ENCODE data around the gene PARVB.

Gene PARVB

DNA sequence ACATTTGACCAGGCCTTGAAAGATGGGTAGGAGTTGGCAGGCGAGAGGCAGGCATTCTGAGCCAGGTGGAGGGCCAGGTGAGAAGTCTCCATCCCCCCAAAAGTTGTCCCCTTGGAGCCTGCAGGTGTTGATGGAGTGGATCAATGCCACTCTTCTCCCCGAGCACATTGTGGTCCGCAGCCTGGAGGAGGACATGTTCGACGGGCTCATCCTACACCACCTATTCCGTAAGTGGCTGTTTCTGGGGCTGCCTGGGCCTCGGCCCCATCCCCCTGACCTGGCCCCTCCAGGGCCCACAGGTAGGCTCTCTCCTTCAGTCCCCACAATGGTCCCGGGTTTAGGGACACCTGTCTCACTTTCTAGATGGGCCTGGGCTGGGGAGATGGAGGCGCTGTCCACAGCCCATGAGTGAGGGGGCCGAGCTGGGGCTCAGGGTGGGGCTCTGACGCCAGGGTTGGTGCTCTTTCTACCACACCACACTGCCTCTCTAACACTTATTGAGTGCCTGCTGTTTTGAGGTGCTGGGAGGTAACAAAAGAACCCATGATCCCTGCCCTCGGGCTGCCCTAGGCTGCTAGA lies 163.6 kb downstream of the PARVB start:
- no peaks in the 10 kb centered on the region for H3K4me1 ChIP-seq (ENCODE audit: control insufficient read depth, low read depth, low read length)
- no peaks in the 10 kb centered on the region for H3K9me3 ChIP-seq (ENCODE audit: control insufficient read depth, low read depth, low read length)
- H3K27me3 ChIP-seq (ENCODE audit: control insufficient read depth, insufficient read depth, low read length): no peaks in the 10 kb centered on the region
- H3K4me3 ChIP-seq (ENCODE audit: low read length): no peak overlapping the region
- no peak overlapping the region for H3K27ac ChIP-seq (ENCODE audit: low read length)
- H3K36me3 ChIP-seq (ENCODE audit: control insufficient read depth, low read depth, low read length): no peaks in the 10 kb centered on the region
- no peak overlapping the region for H3K9ac ChIP-seq (ENCODE audit: low read length)

DNA sequence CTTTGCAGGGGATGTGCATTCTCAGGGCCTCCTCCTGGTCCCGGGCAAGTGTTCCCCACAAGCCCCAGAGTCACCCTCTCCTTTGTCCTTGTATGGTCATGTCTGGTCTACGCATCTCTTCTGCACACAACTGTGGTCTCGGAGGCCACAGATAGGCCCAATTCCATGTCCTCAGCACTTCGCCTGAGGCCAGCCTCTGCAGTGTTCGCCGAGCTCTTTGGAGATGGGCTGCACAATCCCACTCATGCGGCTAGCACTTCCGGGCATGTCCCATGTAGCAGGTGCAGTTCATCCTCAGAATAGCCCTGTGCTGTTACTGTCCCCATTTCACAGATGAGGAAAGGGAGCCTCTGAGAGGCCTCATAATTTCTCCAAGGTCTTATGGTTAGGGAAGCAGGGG lies 164.2 kb downstream of the PARVB start:
- Histone ChIP-seq H3K9ac (ENCODE audit: low read length) (no peak overlapping the region), H3K9me3 (ENCODE audit: control insufficient read depth, low read depth, low read length) (no peaks in the 10 kb centered on the region), H3K27ac (ENCODE audit: low read length) (no peak overlapping the region), H3K36me3 (ENCODE audit: control insufficient read depth, low read depth, low read length) (no peaks in the 10 kb centered on the region), H3K4me1 (ENCODE audit: control insufficient read depth, low read depth, low read length) (no peaks in the 10 kb centered on the region), H3K27me3 (ENCODE audit: control insufficient read depth, insufficient read depth, low read length) (no peaks in the 10 kb centered on the region), H3K4me3 (ENCODE audit: low read length) (no peak overlapping the region)

DNA sequence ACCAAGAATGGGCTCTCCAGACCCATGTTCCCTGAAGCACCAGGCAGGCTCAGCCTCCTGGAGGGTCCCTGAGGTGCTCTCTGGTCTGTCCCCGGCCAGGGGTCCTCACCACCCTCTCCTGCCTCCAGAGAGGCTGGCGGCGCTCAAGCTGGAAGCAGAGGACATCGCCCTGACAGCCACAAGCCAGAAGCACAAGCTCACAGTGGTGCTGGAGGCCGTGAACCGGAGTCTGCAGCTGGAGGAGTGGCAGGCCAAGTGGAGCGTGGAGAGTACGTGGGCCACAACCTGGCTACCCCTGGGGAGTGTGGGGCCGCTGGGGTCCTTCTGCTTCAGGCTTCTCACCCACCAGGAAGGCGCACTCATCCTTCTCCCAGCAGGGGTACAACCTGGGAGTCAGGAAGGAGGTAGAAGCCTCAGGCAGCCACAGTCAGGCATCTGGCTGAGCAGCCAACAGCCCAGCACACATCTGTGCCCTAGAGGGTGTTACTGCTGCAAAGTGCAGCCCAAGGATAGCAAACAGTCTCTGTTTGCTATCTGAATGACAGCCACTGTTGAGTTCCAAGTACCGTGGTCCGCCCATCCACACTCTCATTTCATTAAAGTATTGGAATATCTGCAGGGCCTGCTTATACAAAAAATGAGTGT lies 165.0 kb downstream of the PARVB start:
- no peaks in the 10 kb centered on the region for H3K36me3 ChIP-seq (ENCODE audit: control insufficient read depth, low read depth, low read length)
- no peak overlapping the region for H3K27ac ChIP-seq (ENCODE audit: low read length)
- H3K9me3 ChIP-seq (ENCODE audit: control insufficient read depth, low read depth, low read length): no peaks in the 10 kb centered on the region
- no peak overlapping the region for H3K4me3 ChIP-seq (ENCODE audit: low read length)
- no peaks in the 10 kb centered on the region for H3K4me1 ChIP-seq (ENCODE audit: control insufficient read depth, low read depth, low read length)
- no peak overlapping the region for H3K9ac ChIP-seq (ENCODE audit: low read length)
- H3K27me3 ChIP-seq (ENCODE audit: control insufficient read depth, insufficient read depth, low read length): no peaks in the 10 kb centered on the region

DNA sequence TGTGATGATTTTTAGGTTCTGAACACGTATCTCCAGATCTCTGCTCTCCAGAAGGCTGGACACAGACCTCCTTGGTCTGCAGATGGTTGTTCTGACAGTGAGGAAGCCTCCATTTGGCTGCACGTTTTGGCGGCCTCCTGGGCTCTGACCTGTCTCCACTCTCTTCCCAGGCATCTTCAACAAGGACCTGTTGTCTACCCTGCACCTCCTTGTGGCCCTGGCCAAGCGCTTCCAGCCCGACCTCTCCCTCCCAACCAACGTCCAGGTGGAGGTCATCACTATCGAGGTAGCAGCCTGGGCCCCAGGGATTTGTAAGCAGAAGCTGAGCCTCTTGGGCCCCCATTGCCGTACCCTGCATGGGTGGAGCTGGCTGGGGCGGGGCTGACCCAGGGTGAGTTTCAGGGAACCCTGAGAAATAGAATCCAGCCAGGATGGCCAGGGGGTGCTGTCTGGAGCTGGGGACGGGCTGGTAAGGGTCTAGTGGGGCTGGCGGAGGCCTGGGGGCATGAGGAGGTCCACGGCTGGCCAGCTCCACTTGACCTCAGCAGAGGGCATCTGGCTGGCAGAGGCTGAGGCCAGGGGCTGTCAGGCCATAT lies 166.4 kb downstream of the PARVB start:
- Histone ChIP-seq H3K27ac (ENCODE audit: low read length) (no peak overlapping the region), H3K4me3 (ENCODE audit: low read length) (no peak overlapping the region), H3K9me3 (ENCODE audit: control insufficient read depth, low read depth, low read length) (no peaks in the 10 kb centered on the region), H3K4me1 (ENCODE audit: control insufficient read depth, low read depth, low read length) (no peaks in the 10 kb centered on the region), H3K36me3 (ENCODE audit: control insufficient read depth, low read depth, low read length) (no peaks in the 10 kb centered on the region), H3K27me3 (ENCODE audit: control insufficient read depth, insufficient read depth, low read length) (no peaks in the 10 kb centered on the region), H3K9ac (ENCODE audit: low read length) (no peak overlapping the region)

DNA sequence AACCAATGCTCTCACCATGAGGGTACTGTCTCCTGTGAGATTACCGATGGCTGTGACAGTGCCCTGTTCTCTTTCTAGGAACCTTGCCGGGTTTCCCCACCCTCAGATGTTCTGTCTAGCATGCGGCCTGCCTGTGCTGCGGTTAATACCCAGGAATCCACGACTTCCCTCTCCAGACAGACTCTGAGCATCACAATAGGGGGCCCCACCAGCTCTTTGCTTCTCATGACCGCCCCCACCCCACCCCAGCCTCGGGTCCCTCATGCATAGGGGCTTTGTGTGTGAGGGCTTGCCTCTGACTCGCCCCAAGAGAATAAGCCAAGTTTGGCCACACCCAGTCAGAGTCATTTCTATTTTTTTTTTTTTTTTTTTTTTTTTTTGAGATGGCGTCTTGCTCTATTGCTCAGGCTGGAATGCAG lies 166.9 kb downstream of the PARVB start:
- Histone ChIP-seq H3K9ac (ENCODE audit: low read length) (no peak overlapping the region), H3K4me1 (ENCODE audit: control insufficient read depth, low read depth, low read length) (no peaks in the 10 kb centered on the region), H3K36me3 (ENCODE audit: control insufficient read depth, low read depth, low read length) (no peaks in the 10 kb centered on the region)

DNA sequence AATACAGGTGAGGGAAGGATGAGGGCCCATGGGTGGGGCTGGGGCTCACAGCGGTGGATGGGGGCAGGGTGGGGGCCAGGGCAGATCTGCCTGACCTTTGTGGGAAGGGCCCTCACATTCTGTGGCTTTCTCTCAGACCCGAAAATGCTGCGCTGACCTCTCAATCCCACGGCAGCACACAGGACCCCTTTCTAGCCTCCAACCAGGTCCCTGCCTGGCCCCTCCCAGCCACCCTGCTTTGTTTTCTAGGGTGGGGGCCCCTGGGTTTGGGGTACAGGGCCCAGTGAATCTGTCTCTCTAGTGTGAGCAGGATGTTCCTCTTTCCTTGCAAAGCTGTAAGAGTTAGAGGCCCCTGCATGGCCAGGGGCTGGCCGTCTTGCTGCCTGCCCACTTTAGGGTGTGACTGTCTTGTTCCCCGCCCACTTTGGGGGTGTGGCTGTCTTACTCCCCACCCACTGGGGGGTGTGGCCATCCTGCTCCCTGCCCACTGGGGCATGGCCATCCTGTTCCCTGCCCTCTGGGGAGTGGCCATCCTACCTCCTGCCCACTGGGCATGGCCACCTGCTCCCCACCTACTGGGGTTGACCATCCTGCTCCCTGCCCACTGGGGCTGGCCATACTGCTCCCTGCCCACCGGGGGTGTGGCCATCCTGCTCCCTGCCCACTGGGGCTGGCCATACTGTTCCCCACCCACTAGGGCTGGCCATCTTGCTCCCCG lies 168.2 kb downstream of the PARVB start:
- no peaks in the 10 kb centered on the region for H3K27me3 ChIP-seq (ENCODE audit: control insufficient read depth, insufficient read depth, low read length)
- H3K27ac ChIP-seq (ENCODE audit: low read length): no peak overlapping the region
- no peak overlapping the region for H3K4me3 ChIP-seq (ENCODE audit: low read length)
- no peaks in the 10 kb centered on the region for H3K9me3 ChIP-seq (ENCODE audit: control insufficient read depth, low read depth, low read length)
- H3K36me3 ChIP-seq (ENCODE audit: control insufficient read depth, low read depth, low read length): no peaks in the 10 kb centered on the region
- no peak overlapping the region for H3K9ac ChIP-seq (ENCODE audit: low read length)
- no peaks in the 10 kb centered on the region for H3K4me1 ChIP-seq (ENCODE audit: control insufficient read depth, low read depth, low read length)

More for the DNA sequence above, 166.9 kb downstream of the PARVB start:
- Histone ChIP-seq H3K27me3 (ENCODE audit: control insufficient read depth, insufficient read depth, low read length) (no peaks in the 10 kb centered on the region), H3K27ac (ENCODE audit: low read length) (no peak overlapping the region), H3K4me3 (ENCODE audit: low read length) (no peak overlapping the region), H3K9me3 (ENCODE audit: control insufficient read depth, low read depth, low read length) (no peaks in the 10 kb centered on the region)

DNA sequence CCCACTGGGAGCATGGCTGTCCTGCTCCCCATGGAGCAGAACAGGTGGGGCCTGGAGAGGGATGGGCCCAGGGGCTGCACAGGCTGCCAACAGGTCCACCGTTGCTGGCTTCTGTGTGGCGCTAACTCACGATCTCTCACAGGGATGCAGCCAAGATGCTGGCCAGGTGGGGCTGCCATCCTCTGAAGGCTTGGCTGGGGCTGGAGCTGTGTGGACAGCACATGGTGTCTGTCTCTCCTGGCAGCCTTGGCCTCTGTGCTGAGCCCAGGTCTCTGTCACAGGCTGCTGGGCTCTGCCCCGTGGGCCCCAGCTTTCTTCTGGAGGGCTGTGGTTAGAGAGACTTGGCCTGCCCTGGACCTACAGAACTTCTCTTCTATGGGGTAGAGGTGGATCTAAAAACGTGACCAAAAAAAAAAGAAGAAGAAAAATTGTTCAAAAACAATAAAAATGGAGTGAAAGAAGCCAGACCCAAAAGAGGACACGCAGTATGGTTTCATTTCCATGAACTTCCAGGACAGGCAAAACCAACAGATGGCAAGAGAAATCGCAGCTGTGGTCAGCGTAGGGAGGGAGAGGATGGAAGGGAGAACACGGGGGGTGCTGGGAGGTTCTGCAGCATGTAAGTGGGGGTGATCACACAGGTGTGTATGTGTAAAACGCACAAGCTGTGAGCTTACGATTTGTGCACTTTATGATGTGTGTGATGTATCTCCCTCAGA lies 168.9 kb downstream of the PARVB start:
- H3K27ac ChIP-seq (ENCODE audit: low read length): no peak overlapping the region
- H3K9ac ChIP-seq (ENCODE audit: low read length): no peak overlapping the region
- H3K9me3 ChIP-seq (ENCODE audit: control insufficient read depth, low read depth, low read length): no peaks in the 10 kb centered on the region

DNA sequence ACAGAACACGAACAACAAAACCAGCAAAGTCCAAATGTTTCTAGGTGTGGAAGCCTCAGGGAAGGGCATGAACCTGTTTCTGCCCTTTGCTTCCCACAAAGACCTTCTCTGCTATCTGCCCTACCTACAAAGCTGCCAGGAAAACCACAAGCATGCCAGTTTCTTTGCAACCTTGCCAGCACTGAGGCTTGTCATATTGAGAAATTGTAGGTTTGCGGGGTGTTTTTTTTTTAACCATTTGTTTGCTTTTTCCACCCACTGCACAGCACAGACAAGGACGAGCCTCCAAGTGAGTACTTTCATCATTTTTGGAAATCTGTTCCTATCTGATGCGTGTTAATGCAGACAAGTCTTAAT lies 169.4 kb downstream of the PARVB start:
- no peaks in the 10 kb centered on the region for H3K4me1 ChIP-seq (ENCODE audit: control insufficient read depth, low read depth, low read length)
- H3K27me3 ChIP-seq (ENCODE audit: control insufficient read depth, insufficient read depth, low read length): no peaks in the 10 kb centered on the region
- no peaks in the 10 kb centered on the region for H3K9me3 ChIP-seq (ENCODE audit: control insufficient read depth, low read depth, low read length)
- no peak overlapping the region for H3K4me3 ChIP-seq (ENCODE audit: low read length)
- H3K9ac ChIP-seq (ENCODE audit: low read length): no peak overlapping the region
- no peak overlapping the region for H3K27ac ChIP-seq (ENCODE audit: low read length)
- no peaks in the 10 kb centered on the region for H3K36me3 ChIP-seq (ENCODE audit: control insufficient read depth, low read depth, low read length)

More for the DNA sequence above, 168.9 kb downstream of the PARVB start:
- Histone ChIP-seq H3K27me3 (ENCODE audit: control insufficient read depth, insufficient read depth, low read length) (no peaks in the 10 kb centered on the region), H3K36me3 (ENCODE audit: control insufficient read depth, low read depth, low read length) (no peaks in the 10 kb centered on the region), H3K4me1 (ENCODE audit: control insufficient read depth, low read depth, low read length) (no peaks in the 10 kb centered on the region), H3K4me3 (ENCODE audit: low read length) (no peak overlapping the region)

DNA sequence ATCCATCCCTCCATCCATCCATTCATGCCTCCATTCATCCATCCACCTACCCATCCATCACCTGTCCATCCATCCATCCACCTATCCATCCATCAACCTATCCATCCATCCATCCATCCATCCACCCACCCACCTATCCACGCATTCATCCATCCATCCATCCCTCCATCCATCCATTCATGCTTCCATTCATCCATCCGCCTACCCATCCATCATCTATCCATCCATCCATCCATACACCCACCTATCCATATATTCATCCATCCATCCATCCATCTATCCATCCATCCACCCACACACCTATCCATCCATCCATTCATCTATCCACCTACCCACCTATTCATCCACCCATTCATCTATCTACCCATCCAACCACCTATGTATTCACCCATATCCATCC lies 170.5 kb downstream of the PARVB start:
- H3K4me3 ChIP-seq (ENCODE audit: low read length): no peak overlapping the region
- no peaks in the 10 kb centered on the region for H3K9me3 ChIP-seq (ENCODE audit: control insufficient read depth, low read depth, low read length)
- no peak overlapping the region for H3K9ac ChIP-seq (ENCODE audit: low read length)
- no peaks in the 10 kb centered on the region for H3K27me3 ChIP-seq (ENCODE audit: control insufficient read depth, insufficient read depth, low read length)
- H3K27ac ChIP-seq (ENCODE audit: low read length): no peak overlapping the region
- no peaks in the 10 kb centered on the region for H3K36me3 ChIP-seq (ENCODE audit: control insufficient read depth, low read depth, low read length)
- no peaks in the 10 kb centered on the region for H3K4me1 ChIP-seq (ENCODE audit: control insufficient read depth, low read depth, low read length)

DNA sequence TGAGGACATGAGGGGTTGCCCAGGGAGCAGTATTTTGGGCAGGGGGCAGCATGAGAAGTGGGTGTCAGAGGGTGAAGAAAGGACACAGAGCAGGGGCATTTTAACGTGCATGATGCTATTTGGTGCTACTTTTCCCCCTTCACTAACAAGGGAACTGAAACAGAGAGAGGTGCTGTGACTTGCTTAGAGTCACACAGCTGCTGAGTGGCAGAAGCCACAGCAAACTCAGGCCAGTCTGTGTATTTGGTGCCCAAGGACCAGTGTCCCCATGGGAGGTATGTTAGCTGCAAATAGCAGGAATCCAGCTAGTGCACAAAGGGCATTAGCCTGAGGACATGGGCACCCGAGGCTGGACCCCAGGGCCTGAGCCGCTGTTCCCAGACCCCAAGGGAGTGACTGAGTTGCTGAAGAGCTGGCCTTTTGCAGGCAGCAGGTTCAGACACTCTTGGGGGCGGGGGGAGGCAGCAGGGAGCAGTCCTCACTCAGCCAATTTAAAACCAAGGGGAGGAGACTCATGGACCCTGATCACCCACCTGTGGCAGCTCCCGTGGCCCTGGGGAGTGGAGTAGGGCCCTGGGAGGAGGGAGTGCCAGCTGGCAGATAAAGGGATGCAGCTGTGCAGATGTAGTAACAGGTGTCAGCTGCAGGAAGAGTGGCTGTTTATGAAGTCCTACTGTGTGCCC lies 171.2 kb downstream of the PARVB start:
- no peaks in the 10 kb centered on the region for H3K4me1 ChIP-seq (ENCODE audit: control insufficient read depth, low read depth, low read length)

DNA sequence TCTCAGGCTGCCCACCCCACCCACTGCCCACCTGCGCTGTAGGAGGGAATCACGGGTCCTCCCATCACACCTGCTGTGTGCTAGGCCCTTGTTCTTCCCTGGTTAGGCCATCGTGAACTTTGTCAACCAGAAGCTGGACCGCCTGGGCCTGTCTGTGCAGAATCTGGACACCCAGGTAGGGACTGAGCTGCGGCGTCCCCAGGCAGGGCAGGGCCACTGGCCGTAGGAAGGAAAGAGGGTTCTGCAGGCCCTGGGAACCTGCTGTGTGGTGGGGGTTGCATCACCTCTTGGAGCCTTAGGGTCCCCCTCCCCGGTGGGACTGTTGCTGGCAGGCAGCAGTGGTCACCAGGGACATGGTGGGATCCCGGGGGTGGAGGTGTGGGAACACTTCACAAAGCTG lies 172.1 kb downstream of the PARVB start:
- H3K9ac ChIP-seq (ENCODE audit: low read length): no peak overlapping the region
- H3K4me3 ChIP-seq (ENCODE audit: low read length): no peak overlapping the region
- H3K27me3 ChIP-seq (ENCODE audit: control insufficient read depth, insufficient read depth, low read length): no peaks in the 10 kb centered on the region
- H3K4me1 ChIP-seq (ENCODE audit: control insufficient read depth, low read depth, low read length): no peaks in the 10 kb centered on the region
- H3K27ac ChIP-seq (ENCODE audit: low read length): no peak overlapping the region
- H3K9me3 ChIP-seq (ENCODE audit: control insufficient read depth, low read depth, low read length): no peaks in the 10 kb centered on the region
- no peaks in the 10 kb centered on the region for H3K36me3 ChIP-seq (ENCODE audit: control insufficient read depth, low read depth, low read length)

More for the DNA sequence above, 171.2 kb downstream of the PARVB start:
- Histone ChIP-seq H3K27ac (ENCODE audit: low read length) (no peak overlapping the region), H3K4me3 (ENCODE audit: low read length) (no peak overlapping the region), H3K36me3 (ENCODE audit: control insufficient read depth, low read depth, low read length) (no peaks in the 10 kb centered on the region), H3K9me3 (ENCODE audit: control insufficient read depth, low read depth, low read length) (no peaks in the 10 kb centered on the region), H3K27me3 (ENCODE audit: control insufficient read depth, insufficient read depth, low read length) (no peaks in the 10 kb centered on the region), H3K9ac (ENCODE audit: low read length) (no peak overlapping the region)

All from iPS-18a (cell line).